ENCODE results near the gene AQP3.
"Not testable (repeated sequence)": the region's sequence is repeated elsewhere in the genome, so short reads cannot be mapped to it uniquely, and the experiment has no call there.

AQP3 gene

GRCh38 chr9:33446946-33447798 lies at the start of gene AQP3:
Gene AQP3, minus strand, starts transcription at chr9:33447593. Its CDS starts 63 bp downstream, at chr9:33447530.
- DNase-seq: peak; percentile 65 to 79 (median 69)

DNA sequence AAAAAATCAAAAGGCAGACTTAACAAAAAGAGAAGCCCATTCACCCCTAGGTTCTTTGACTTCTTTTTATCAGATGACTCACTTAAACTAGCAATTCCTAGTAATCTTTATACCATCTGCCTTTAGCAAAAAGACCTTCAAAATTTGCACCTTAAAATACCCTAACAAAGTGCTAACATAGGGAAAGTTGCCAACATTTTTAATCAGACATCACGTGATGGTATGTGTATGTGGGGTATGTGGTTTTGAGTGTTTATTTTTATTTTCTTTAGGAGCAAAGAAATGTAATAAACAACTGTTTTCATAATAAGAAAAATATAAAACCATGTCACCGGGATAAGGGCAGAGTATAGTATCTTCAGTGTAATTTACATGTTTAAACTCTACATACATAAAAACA lies 46.4 kb upstream of the AQP3 start:
- DNase-seq: not testable (repeated sequence)

GRCh38 chr9:33489066-33489465 lies 41.7 kb upstream of the AQP3 start:
- DNase-seq: no peak

GRCh38 chr9:33485312-33485711 lies 37.9 kb upstream of the AQP3 start:
- not testable (repeated sequence) for DNase-seq

GRCh38 chr9:33480976-33481375 lies 33.6 kb upstream of the AQP3 start:
- DNase-seq: no peak

GRCh38 chr9:33480106-33480505 lies 32.7 kb upstream of the AQP3 start:
- DNase-seq: no peak

DNA sequence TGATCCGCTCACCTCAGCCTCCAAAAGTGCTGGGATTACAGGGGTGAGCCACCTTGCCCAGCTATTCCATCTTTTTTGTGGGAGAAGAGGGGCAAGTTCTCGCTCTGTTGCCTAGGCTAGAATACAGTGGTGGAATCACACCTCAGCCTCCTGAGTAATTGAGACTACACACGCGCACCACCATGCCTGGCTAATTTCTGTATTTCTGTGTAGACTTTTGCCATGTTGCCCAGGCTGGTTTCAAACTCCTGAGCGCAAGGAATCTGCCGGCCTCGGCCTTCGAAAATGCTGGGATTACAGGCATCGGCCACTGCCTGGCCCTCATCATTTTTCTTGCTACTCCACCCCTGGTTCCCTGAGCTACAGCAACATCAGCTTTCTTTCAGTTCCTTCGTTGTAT lies 29.1 kb upstream of the AQP3 start:
- no peak for DNase-seq

DNA sequence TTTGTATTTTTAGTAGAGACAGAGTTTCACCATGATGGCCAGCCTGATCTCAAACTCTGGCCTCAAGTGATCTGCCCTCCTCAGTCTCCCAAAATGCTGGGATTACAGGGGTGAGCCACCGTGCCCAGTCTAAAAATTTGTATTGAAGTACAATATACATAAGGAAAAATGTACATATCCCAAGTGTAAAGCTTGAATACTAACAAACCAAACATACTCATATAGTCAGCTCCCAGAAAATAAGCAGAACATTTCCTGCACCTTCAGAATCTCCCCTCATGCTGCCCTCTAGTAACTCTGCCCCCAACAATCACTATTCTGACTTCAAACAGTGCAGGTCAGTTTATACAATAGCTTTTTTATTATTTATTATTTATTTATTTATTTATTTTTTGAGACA lies 28.0 kb upstream of the AQP3 start:
- no peak for DNase-seq

- DNase-seq: peak; percentile 92 to 99 (median 97)
These were observed 26.4 kb upstream of the AQP3 start, which contains the start of gene NOL6 for GRCh38 chr9:33473643-33474352. Gene NOL6, minus strand, starts transcription at chr9:33473924. Its CDS starts 82 bp downstream, at chr9:33473842.

DNA sequence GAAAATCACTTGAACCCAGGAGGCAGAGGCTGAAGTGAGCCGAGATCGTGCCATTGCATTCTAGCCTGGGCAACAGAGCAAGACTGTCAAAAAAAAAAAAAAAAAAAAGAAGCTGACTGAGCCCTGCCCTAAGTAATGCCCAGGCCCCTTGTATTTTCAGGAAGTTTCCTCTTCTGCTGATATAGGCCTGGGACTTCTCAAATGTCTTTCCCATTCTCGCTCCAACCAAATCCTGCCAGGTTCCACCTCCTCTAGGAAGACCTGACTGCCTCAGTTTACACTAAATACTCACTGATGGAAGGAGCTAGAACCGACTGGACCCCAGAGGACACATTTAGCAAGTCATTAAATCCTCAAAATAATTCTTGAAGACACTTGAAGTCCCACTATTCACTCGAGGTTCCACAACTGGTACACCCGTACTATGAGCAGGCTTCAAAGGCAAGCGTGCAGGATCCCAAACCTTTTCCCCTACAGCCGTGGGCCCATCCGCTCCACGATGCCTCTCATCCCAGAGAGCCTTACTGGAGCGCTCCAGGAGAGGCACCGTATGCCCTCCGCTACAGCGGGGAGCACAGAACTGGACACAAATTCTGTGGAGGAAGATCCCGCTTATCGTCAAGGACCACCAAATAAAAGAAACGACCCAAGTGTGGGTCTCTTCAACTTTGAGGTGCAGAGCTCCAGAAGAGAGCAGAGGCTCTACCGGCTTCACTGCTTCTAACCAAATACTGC lies 25.7 kb upstream of the AQP3 start:
- DNase-seq: no peak

DNA sequence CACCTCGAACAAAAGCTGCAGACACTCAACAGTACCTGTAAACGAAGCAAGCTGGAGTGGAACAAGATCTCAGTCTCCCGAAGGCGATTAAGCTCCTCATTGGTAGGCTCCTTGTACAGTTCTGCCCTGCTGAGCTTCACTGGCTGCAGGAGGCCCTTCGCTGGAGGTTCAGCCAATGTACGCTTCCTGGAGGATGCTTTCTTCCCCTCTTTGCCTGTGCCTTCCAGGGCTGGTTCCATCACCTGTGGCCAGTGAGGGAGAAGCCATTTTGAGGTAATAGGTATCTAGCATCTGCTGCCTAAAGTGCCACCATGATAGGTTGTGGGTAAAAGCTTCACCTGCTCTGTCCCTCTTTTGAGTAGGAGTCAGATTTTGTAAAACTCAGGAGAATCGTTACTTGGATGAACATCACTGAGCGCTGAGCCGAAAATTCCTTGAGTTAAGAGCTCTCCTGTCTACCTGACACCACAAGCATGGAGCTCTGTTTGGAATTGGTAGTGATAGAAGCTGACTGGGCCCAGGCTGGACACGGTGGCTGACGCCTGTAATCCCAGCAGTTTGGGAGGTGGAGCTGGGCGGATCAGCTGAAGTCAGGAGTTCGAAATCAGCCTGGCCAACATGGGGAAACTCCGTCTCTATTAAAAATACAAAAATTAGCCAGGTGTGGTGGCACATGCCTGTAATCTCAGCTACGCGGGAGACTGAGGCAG lies 24.9 kb upstream of the AQP3 start:
- no peak for DNase-seq

GRCh38 chr9:33471361-33471760 lies 24.0 kb upstream of the AQP3 start:
- no peak for DNase-seq

DNA sequence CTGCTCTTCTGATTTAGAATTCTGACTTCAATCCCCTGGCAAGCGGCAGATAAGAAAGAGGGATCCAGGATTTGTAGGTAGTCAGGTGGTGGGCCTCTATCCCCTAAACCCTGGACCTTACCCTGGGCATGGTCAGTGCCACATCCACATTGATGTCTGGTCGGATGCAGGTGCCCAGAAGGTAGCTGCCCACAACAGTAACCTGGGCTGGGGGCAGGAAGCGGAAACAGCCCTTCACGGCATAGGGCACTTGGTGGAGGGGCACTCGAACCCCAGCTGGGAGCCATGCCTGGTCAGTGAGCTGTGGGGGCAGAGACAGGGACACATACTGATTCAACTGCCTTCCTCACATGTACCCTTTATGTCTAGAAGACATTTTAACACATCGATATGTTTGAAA lies 22.5 kb upstream of the AQP3 start:
- DNase-seq: no peak

GRCh38 chr9:33468797-33469621 lies 21.6 kb upstream of the AQP3 start:
- no peak for DNase-seq

DNA sequence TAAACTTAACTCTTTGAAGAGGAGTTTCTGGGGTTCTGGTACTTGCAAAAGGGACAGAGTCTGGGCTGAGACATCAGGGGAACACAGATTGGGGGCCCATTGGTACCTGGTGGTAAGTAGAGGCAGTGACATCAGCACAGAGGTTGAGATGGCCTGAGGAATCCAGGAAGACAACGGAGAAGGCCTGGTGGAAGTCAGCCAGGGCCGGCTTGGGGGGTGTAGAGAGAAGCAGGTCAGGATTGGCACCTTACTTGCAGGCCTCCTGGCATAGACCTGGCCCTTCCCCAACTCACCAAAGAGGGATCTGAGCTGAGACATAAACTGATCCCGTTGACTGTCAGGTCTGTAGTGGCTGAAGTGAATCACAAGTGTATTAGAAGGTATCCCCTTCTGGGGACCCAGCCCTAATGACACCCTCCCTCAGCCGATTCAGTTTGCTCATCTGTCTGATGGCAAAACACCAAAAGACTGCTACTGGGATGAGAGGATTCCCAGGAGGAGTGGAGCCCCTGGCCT lies 20.9 kb upstream of the AQP3 start:
- DNase-seq: no peak

- DNase-seq: no peak
These were observed 20.1 kb upstream of the AQP3 start for GRCh38 chr9:33467526-33467925.

GRCh38 chr9:33466565-33467495 lies 19.4 kb upstream of the AQP3 start:
- DNase-seq: peak; percentile 18 to 73 (median 60)

- no peak for DNase-seq
These were observed 18.5 kb upstream of the AQP3 start for GRCh38 chr9:33465596-33466564.

DNA sequence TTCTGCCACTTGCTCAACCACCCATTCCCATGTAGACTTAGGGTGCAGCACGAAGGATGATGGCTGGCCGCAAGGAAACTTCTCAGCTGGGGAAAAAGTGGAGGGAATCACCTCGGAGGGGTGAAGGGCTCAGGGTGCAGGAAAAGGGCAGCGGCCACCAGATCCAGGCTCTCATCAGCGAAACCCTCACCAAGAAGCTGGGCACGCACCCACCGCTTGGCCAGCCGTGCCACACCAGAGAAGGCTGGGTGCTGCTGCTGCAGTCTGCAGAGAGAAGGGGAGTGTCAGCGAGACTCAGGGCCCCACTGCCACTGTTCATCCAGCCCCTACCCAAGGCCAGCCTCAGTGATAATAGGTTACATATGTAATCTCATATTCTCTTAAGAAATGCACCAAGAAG lies 17.7 kb upstream of the AQP3 start:
- no peak for DNase-seq
